ENCODE measurements around the gene SLC19A2.

DNA sequence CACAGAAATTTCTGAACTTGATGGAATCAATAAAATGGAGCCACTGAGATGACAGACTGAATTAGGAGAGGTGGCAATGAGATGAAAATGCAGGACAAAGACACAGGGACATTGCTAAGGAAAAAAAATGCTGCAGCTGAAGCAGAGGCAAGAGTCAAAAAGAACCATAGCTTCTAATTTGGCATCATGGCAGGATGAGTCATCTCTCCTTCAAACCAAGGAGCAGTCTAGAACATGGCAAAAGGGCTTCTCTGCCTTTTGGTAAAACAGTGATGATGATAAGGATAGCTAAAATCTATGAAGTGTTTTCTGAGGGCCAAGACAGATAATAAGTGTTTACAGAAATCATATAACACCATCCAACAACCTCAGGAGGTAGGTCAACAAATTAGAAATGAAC is 16.8 kb downstream of the SLC19A2 start:
- TF ChIP-seq GATA2 (IDR thresholded peaks at IDR 0.05; ENCODE audit: low read depth, low read length) (no peak), GATA3 (IDR thresholded peaks at IDR 0.05; ENCODE audit: low read depth, low read length) (no peak)

Measured in SH-SY5Y (cell line).